ENCODE measurements around the gene PRRG2.
A peak's percentile ranks its signal among the peaks of the same experiment; 100 is the strongest.

The PRRG2 gene

GRCh38 chr19:49556412-49557398 lies 24.4 kb upstream of the PRRG2 start:
- DNase-seq (ENCODE audit: low read depth in 3 of 3, low spot score in 1 of 3) = no peak

GRCh38 chr19:49557641-49558325 lies 23.3 kb upstream of the PRRG2 start:
- no peak for DNase-seq (ENCODE audit: low read depth in 3 of 3, low spot score in 1 of 3)

GRCh38 chr19:49558591-49558990 lies 22.5 kb upstream of the PRRG2 start:
- no peak for DNase-seq (ENCODE audit: low read depth in 3 of 3, low spot score in 1 of 3)

- no peak for DNase-seq (ENCODE audit: low read depth in 3 of 3, low spot score in 1 of 3)
Observed at GRCh38 chr19:49559443-49559842, 21.7 kb upstream of the PRRG2 start.

GRCh38 chr19:49559928-49560327 lies 21.2 kb upstream of the PRRG2 start:
- DNase-seq (ENCODE audit: low read depth in 3 of 3, low spot score in 1 of 3) = no peak

GRCh38 chr19:49560358-49560900 lies 20.7 kb upstream of the PRRG2 start:
- no peak for DNase-seq (ENCODE audit: low read depth in 3 of 3, low spot score in 1 of 3)

- no peak for DNase-seq (ENCODE audit: low read depth in 3 of 3, low spot score in 1 of 3)
Observed at GRCh38 chr19:49564616-49565045, 16.5 kb upstream of the PRRG2 start.

GRCh38 chr19:49565261-49565660 lies 15.9 kb upstream of the PRRG2 start:
- DNase-seq (ENCODE audit: low read depth in 3 of 3, low spot score in 1 of 3) = no peak

GRCh38 chr19:49566302-49566701 lies 14.8 kb upstream of the PRRG2 start:
- DNase-seq (ENCODE audit: low read depth in 3 of 3, low spot score in 1 of 3) = no peak

GRCh38 chr19:49567861-49568441 lies 13.2 kb upstream of the PRRG2 start:
- no peak for DNase-seq (ENCODE audit: low read depth in 3 of 3, low spot score in 1 of 3)

GRCh38 chr19:49570138-49570856 lies 10.8 kb upstream of the PRRG2 start:
- DNase-seq (ENCODE audit: low read depth in 3 of 3, low spot score in 1 of 3) = no peak

GRCh38 chr19:49570997-49571676 lies 10.0 kb upstream of the PRRG2 start:
- DNase-seq (ENCODE audit: low read depth in 3 of 3, low spot score in 1 of 3) = no peak

- no peak for DNase-seq (ENCODE audit: low read depth in 3 of 3, low spot score in 1 of 3)
Observed at GRCh38 chr19:49573009-49573408, 8.1 kb upstream of the PRRG2 start.

GRCh38 chr19:49573425-49573824 lies 7.7 kb upstream of the PRRG2 start:
- no peak for DNase-seq (ENCODE audit: low read depth in 3 of 3, low spot score in 1 of 3)

GRCh38 chr19:49574206-49574755 lies 6.8 kb upstream of the PRRG2 start:
- DNase-seq (ENCODE audit: low read depth in 3 of 3, low spot score in 1 of 3) = no peak

- DNase-seq (ENCODE audit: low read depth in 3 of 3, low spot score in 1 of 3) = no peak
Observed at GRCh38 chr19:49579193-49579592, 1.9 kb upstream of the PRRG2 start.

GRCh38 chr19:49579947-49580263 lies 1.2 kb upstream of the PRRG2 start:
- no peak for DNase-seq (ENCODE audit: low read depth in 3 of 3, low spot score in 1 of 3)

- DNase-seq (ENCODE audit: low read depth in 3 of 3, low spot score in 1 of 3) = peak; percentile 90 to 93 (median 92)
Observed at GRCh38 chr19:49580264-49581006, 681 bp upstream of the PRRG2 start, which contains the start of gene NOSIP. Gene NOSIP, minus strand, starts transcription at chr19:49580556. Its CDS starts 19,865 bp downstream, at chr19:49560691.

- no peak for DNase-seq (ENCODE audit: low read depth in 3 of 3, low spot score in 1 of 3)
Observed at GRCh38 chr19:49583239-49583638, 2.1 kb downstream of the PRRG2 start.

All from stimulated activated CD4-positive, alpha-beta T cell treated with anti-CD3 and anti-CD28 coated beads, TNF-alpha, amount 100 ng/mL, for 1 hour (primary cell).